Stimulated activated CD4-positive, alpha-beta T cell treated with anti-CD3 and anti-CD28 coated beads, Interleukin-4, amount 100 ng/mL, for 24 hours (primary cell): ENCODE data around the gene GABRR1.
"Not testable (repeated sequence)": the region's sequence is repeated elsewhere in the genome, so short reads cannot be mapped to it uniquely, and the experiment has no call there.

Experiments used
- DNase-seq: peaks from one replicate; pipeline ENCODE4 v3.0.0-alpha.2; 2020

Gene GABRR1

DNA sequence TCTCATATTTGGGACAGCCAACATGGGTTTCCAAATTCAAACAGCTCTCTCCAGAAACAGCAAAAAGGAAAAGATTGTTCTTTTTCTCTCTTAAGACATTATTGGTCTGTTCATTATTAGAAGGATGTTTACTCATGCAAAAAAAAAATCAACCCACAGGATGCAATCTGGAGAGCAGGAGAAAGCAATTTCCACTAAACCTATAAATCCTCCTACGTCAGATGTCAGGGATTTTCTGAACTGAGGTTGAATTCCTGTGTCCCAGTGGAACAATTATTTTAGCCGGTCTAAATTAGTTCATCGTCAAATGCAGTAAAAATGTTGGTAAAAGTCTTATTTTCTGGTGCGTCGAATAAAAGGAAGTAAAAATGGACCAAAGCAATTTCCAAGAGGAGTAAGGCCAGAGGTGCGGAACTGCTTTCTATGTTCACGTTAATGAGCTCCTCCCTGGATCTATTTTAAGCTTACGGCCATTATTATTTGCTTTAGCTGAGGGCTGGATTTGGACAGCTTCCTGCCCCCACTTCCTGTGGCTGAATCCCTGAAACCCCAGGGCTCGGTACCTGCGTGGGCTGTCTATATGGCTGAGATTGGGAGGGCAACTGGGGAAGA is at the start of gene GABRR1:
Gene GABRR1, minus strand, starts transcription at position 60 of the 612 bp plus-strand sequence. Its CDS starts 36 bp downstream, at position 24.
- DNase-seq, result no peak

GRCh38 chr6:89264296-89264695 is 47.1 kb upstream of the GABRR1 start:
- no peak for DNase-seq

GRCh38 chr6:89260832-89261231 is 43.7 kb upstream of the GABRR1 start:
- DNase-seq, result no peak

- DNase-seq, result no peak
Observed at GRCh38 chr6:89260310-89260709, 43.2 kb upstream of the GABRR1 start.

GRCh38 chr6:89258912-89259311 is 41.8 kb upstream of the GABRR1 start:
- DNase-seq, result no peak

GRCh38 chr6:89257781-89258180 is 40.6 kb upstream of the GABRR1 start:
- DNase-seq, result no peak

- no peak for DNase-seq
Observed at GRCh38 chr6:89257346-89257745, 40.2 kb upstream of the GABRR1 start.

DNA sequence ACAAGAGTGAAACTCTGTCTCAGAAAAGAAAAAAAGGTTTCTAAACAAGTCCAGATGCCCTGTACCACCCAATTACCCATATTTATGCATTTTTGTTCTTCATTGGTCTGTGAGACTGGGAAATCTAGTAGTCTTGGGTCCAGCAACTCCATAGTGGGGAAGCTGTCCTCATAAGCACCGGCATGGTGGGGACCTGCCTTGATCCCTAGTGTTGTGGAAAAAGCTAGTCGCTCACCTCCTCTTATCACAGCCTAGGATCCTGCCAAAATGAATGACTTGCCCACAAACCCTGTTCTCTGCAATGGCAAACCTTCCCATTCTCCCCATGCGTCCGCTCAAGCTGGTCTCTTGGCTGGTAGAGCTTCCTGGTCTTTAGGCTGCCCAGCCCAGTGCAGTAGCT is 38.3 kb upstream of the GABRR1 start:
- no peak for DNase-seq

GRCh38 chr6:89254569-89254968 is 37.4 kb upstream of the GABRR1 start:
- no peak for DNase-seq

DNA sequence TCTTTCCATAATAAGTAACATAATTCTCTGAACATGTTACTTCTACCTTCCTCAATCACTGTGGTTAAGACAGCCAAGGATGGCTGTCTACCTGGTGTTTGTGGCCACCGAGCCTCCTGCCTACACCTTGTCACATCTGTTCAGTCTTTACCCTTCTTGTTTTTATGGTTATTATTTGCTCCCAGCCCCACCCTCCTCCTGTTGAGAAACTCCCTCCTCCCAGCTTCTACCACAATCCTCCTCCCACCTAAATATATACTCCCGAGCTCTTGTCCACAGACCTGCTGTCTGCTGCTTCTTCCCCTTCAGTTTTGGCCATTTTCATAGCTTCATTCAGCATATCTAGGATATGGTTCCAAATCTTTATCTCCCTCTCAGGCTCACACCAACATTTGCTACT is 35.7 kb upstream of the GABRR1 start:
- DNase-seq, result no peak

DNA sequence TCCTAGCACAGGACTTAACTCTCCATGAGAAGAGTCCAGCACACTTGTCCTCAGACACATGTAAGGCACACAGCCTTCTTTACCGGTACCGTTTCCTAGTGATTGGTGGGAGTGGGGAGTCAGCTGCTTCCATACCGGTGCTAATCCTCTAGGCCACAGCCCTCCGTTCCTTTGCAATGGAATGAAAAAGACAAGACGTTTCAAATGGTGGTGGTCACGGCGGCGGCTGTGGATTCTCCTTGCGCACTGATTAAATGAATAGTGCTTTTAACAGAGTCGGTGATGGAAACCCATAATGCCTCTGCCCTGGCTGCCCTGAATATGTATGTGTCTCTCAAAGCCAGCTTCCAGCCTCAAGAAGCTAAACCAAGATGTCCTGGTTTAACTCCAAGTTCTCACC is 34.8 kb upstream of the GABRR1 start:
- DNase-seq, result no peak

DNA sequence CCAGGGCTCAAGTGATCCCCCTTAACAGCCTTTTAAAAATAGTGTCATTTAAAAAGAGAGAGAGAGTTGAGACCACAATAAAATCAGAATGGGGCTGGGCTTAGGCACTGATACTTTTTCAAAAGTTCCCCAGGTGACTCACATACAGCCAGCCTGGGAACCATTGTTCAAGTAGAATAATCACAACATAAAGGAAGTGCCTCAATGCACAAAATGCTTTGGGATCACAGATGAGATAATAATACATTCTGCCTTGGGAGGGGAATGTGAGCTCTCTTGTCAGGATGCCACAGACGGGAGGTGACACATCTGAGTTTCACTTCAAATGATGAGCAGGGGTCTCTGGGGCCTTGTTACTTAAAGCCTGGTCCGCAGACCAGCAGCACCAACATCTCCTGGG is 34.0 kb upstream of the GABRR1 start:
- DNase-seq, result no peak

GRCh38 chr6:89250239-89250638 is 33.1 kb upstream of the GABRR1 start:
- DNase-seq, result no peak

- no peak for DNase-seq
Observed at GRCh38 chr6:89244241-89244985, 27.3 kb upstream of the GABRR1 start.

- no peak for DNase-seq
Observed at GRCh38 chr6:89243331-89243629, 26.1 kb upstream of the GABRR1 start.

GRCh38 chr6:89242574-89243330 is 25.6 kb upstream of the GABRR1 start:
- no peak for DNase-seq

GRCh38 chr6:89239338-89239737 is 22.2 kb upstream of the GABRR1 start:
- no peak for DNase-seq

DNA sequence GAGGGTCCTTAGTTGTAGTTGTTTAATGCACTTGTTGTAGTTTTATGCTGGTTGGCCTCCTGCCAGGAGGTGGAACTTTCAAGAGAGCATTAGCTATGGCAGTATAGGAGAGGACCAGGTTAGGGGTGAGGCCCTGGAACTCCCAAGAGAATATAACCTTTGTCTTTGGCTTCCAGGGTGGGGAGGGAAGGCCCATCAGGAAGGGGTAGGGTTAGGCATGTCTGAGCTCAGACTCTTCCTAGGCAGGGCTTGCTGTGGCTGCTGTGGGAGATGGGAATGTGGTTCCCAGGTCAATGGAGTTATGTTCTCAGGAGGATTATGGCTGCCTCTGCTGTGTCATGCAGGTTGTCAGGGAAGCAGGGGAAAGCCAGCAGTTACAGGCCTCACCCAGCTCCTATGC is 20.0 kb upstream of the GABRR1 start:
- DNase-seq, result no peak

GRCh38 chr6:89233605-89234004 is 16.4 kb upstream of the GABRR1 start:
- not testable (repeated sequence) for DNase-seq

DNA sequence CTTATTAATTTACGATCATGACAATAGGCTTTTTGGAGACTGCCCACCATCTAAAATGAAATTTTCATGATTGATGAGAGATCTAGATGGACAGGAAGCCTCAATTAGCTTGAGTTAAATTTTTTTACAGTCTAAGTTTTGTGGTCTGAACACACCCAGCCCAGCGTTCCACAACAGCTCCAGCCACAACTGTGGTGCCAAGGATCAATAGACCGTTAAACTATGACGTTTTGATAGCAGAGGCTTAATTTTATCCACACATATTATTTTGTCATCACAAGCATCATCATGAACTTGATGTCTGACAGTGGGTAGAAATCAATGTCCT is 5.5 kb upstream of the GABRR1 start:
- no peak for DNase-seq

DNA sequence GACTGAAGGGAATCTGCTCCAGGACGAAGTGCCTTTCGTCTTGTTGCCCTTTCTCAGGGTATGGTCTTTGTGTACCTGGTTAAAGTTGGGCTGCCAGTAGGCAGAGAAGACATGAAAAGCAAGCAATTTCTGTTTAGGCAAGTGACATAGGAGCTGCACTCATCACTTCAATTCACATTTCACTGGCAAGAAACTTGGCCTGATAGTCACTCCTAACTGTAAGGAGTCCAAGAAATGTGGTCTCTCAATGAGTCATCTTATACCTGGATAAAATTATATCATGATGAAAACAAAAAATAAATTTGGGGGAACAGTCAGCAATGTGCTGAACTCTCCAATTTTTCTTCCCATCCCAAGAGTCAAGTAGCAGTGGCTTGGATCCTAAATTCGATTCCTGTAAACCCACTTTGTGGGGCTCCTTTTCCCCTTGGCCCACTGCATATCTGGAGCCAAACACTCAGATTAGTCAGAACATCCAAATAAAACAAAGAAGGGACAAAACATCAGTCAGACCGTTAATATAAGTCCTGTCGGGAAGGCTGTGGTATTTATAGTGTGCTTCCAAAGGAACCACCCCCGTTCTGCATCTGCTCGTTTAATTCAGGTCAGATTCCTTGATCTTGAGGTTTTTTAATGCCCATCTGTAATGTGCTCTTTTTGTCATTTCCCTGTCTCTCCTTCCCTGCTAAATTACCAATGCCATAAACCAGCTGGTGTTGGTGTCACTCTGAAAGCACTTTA is 5.0 kb upstream of the GABRR1 start:
- no peak for DNase-seq

GRCh38 chr6:89221129-89221528 is 4.0 kb upstream of the GABRR1 start:
- DNase-seq, result no peak

DNA sequence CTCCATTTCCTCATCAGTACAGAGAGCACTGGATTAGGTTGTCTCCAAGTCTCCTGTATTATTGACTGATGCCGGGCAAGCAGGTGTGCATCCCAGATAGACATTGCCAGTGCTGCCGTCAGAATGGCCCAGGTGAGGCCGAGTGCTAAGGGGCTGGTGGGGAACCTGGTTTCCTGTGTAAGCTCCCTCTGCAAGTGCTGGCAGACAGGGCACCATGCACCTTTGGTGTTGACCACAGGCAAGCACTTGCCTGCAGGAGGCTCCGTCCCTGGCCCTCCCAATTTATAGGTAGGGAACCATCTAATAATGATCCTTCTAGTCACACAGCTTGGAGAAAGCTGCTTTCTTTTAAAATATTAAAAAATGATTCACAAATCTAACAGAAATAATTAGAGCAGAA is 747 bp downstream of the GABRR1 start:
- DNase-seq, result no peak

DNA sequence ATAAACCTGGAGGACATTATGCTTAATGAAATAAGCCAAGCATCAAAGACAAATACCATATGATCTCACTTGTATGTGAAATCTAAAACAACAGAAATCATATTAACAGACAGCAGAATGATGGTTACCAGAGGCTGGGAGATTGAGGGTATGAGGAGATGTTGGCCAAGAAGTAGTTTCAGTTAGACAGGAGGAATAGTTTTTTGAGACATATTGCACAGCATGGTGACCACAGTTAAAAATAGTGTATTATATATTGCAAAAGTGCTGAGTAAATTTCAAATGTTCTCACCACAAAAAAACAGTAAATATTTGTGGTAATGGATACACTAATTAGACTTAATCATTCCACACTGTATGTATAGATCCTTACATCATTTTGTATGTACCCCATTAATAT is 1.8 kb downstream of the GABRR1 start:
- DNase-seq, result no peak
